ENCODE data around the gene COL26A1.
A peak's percentile ranks its signal among the peaks of the same experiment; 100 is the strongest.

Gene COL26A1

GRCh38 chr7:101538596-101539459, 176.2 kb downstream of the COL26A1 start (continued):
- TF ChIP-seq, protein P1, sequence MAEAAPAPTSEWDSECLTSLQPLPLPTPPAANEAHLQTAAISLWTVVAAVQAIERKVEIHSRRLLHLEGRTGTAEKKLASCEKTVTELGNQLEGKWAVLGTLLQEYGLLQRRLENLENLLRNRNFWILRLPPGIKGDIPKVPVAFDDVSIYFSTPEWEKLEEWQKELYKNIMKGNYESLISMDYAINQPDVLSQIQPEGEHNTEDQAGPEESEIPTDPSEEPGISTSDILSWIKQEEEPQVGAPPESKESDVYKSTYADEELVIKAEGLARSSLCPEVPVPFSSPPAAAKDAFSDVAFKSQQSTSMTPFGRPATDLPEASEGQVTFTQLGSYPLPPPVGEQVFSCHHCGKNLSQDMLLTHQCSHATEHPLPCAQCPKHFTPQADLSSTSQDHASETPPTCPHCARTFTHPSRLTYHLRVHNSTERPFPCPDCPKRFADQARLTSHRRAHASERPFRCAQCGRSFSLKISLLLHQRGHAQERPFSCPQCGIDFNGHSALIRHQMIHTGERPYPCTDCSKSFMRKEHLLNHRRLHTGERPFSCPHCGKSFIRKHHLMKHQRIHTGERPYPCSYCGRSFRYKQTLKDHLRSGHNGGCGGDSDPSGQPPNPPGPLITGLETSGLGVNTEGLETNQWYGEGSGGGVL (tag by site-specific recombination; IDR thresholded peaks at IDR 0.05), result 0 out of 2 replicates have a peak, but pooled peaks have one; percentile 18
- TF ChIP-seq GLIS2 (tag by site-specific recombination; IDR thresholded peaks at IDR 0.05) (peak; percentile 39; the same call in 1 of the 2 replicates), ZBTB26 (tag by site-specific recombination; optimal IDR thresholded peaks at IDR 0.05) (no peak), ZNF16 (tag by site-specific recombination; IDR thresholded peaks at IDR 0.05; ENCODE audit: low read depth) (no peak), ZNF791 (tag by site-specific recombination; IDR thresholded peaks at IDR 0.05) (no peak), ZNF654 (tag by site-specific recombination; IDR thresholded peaks at IDR 0.05; ENCODE audit: low read depth) (peak; percentile 74), ZIC2 (tag by site-specific recombination; IDR thresholded peaks at IDR 0.05) (peak; percentile 71), ZNF214 (tag by site-specific recombination; IDR thresholded peaks at IDR 0.05; ENCODE audit: borderline replicate concordance) (no peak)
- TF ChIP-seq, protein P2, sequence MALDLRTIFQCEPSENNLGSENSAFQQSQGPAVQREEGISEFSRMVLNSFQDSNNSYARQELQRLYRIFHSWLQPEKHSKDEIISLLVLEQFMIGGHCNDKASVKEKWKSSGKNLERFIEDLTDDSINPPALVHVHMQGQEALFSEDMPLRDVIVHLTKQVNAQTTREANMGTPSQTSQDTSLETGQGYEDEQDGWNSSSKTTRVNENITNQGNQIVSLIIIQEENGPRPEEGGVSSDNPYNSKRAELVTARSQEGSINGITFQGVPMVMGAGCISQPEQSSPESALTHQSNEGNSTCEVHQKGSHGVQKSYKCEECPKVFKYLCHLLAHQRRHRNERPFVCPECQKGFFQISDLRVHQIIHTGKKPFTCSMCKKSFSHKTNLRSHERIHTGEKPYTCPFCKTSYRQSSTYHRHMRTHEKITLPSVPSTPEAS (tag by site-specific recombination; IDR thresholded peaks at IDR 0.05), result peak; percentile 98

- TF ChIP-seq ZNF23 (tag by site-specific recombination; IDR thresholded peaks at IDR 0.05; ENCODE audit: borderline replicate concordance) (no peak), ZNF350 (tag by site-specific recombination; IDR thresholded peaks at IDR 0.05) (no peak)
- Histone ChIP-seq H3K9me3 (ENCODE audit: control insufficient read depth, insufficient read depth, low read depth, low read length) (no peaks in the 10 kb centered on the region), H3K27ac (ENCODE audit: extremely low read depth, low read depth, low read length) (no peak overlapping the region), H3K4me1 (ENCODE audit: control insufficient read depth, insufficient read depth, low read length) (no peaks in the 10 kb centered on the region), H3K4me3 (ENCODE audit: low read depth, low read length) (no peak overlapping the region), H3K36me3 (ENCODE audit: control insufficient read depth in 2 of 2, insufficient read depth in 1 of 2, low read length in 2 of 2) (no peaks in the 10 kb centered on the region)
- CTCF ChIA-PET, result interaction anchor here (0.7 to 1.7 kb wide), 6 partner anchors 35 to 850 kb away, joined by 3 to 8 read pairs (median 4); no protein-coding TSS in a partner anchor
- POLR2A ChIA-PET, result no interaction called here
Observed at GRCh38 chr7:101539784-101540183, 177.1 kb downstream of the COL26A1 start.

DNA sequence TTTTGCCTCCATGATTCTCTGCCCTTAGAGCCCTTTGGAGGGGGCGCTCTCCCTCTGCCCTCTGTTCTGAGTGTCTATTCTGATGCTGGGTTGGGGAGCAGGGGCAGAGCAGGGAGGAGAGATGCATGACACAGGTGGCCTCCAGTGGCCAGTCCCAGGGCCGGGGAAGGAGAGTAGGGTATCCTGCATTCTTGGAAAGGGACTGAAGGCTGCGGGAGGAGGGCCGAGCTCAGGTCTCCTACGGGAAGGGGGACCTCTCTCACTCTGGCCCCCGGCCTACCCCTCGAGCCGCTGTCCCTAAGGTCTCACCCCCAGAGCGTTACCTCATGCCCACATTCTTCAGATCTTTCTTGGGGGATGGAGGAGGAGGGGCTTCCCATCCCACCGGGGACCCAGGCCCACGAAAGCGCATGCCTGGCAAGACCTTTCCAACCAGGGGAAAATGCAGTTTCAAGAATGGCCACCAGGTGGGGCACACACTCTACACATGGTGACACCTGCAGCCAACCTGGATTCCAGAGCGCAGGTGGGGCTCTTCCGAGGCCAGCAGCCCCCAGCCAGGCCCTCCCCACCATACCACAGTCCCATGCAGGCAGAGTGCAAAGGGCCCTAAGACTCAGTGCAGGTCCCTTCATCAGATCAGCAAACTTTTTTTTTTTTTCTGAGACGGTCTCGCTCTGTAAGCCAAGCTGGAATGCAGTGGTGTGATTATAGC, 180.0 kb downstream of the COL26A1 start:
- POLR2A ChIA-PET, result interaction anchor here (0.9 kb wide), 1 partner anchor 728 kb away, joined by 3 read pairs; no protein-coding TSS in a partner anchor
- CTCF ChIA-PET, result interaction anchor here (0.6 to 2.3 kb wide), 28 partner anchors 9 to 736 kb away, joined by 3 to 27 read pairs (median 4); no protein-coding TSS in a partner anchor
- no peaks in the 10 kb centered on the region for H3K36me3 ChIP-seq (ENCODE audit: control insufficient read depth in 2 of 2, insufficient read depth in 1 of 2, low read length in 2 of 2)
- H3K4me1 ChIP-seq (ENCODE audit: control insufficient read depth, insufficient read depth, low read length), result no peaks in the 10 kb centered on the region
- no peaks in the 10 kb centered on the region for H3K9me3 ChIP-seq (ENCODE audit: control insufficient read depth, insufficient read depth, low read depth, low read length)
- H3K27ac ChIP-seq (ENCODE audit: extremely low read depth, low read depth, low read length), result no peak overlapping the region
- H3K4me3 ChIP-seq (ENCODE audit: low read depth, low read length), result no peak overlapping the region
- TF ChIP-seq GLIS2 (tag by site-specific recombination; IDR thresholded peaks at IDR 0.05), result peak; percentile 63; the same call in 1 of the 2 replicates
- TF ChIP-seq GLIS1 (tag by site-specific recombination; IDR thresholded peaks at IDR 0.05), result 0 out of 2 replicates have a peak, but pooled peaks have one; percentile 34
- no peak for TF ChIP-seq ZNF530 (tag by site-specific recombination; IDR thresholded peaks at IDR 0.05; ENCODE audit: low read depth)
- TF ChIP-seq, protein P3, sequence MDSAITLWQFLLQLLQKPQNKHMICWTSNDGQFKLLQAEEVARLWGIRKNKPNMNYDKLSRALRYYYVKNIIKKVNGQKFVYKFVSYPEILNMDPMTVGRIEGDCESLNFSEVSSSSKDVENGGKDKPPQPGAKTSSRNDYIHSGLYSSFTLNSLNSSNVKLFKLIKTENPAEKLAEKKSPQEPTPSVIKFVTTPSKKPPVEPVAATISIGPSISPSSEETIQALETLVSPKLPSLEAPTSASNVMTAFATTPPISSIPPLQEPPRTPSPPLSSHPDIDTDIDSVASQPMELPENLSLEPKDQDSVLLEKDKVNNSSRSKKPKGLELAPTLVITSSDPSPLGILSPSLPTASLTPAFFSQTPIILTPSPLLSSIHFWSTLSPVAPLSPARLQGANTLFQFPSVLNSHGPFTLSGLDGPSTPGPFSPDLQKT (IDR thresholded peaks at IDR 0.05; ENCODE audit: borderline replicate concordance, low read depth, low read length), result no peak
- peak; percentile 79 for TF ChIP-seq ZNF600 (tag by site-specific recombination; IDR thresholded peaks at IDR 0.05)
- peak; percentile 27; the same call in 1 of the 2 replicates for TF ChIP-seq ZNF341 (tag by site-specific recombination; IDR thresholded peaks at IDR 0.05; ENCODE audit: low read depth)
- TF ChIP-seq ATF2 (tag by site-specific recombination; IDR thresholded peaks at IDR 0.05; ENCODE audit: low read depth), result no peak
- TF ChIP-seq ZBTB26 (tag by site-specific recombination; optimal IDR thresholded peaks at IDR 0.05), result peak; percentile 12
- no peak for TF ChIP-seq ZFP41 (tag by site-specific recombination; IDR thresholded peaks at IDR 0.05; ENCODE audit: borderline replicate concordance)
- TF ChIP-seq ZNF362 (tag by site-specific recombination; IDR thresholded peaks at IDR 0.05), result no peak
